Measurements from ENCODE around the gene ARMC6. TPM values are rescaled to one million over a fixed set of nuclear protein-coding genes. Genes with fewer than 3 reads are reported as not detected.

The ARMC6 gene
- total and polyA plus RNA-seq, 4 donors = 23.9 to 38.3 (median 29.9) TPM

DNA sequence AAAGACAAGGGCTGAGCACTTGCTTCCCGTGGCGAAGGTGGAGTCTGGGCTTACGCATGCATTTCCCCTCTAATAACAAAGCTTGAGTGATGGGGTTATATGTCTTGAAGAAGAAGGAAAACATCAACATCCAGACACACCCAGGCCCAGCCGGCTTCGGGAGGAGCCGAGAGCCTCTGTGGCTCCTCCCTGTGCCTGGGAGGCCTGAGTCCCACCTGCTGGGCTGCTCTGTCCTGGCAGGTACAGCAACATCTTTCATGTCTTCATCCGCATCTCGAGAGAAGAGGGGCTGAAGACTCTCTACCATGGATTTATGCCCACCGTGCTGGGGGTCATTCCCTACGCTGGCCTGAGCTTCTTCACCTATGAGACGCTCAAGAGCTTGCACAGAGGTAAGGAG, 74.3 kb downstream of the ARMC6 start:
- H3K9ac ChIP-seq (ENCODE audit: low read depth in 1 of 2, low read length in 2 of 2) = no peak overlapping the region
- no peaks in the 10 kb centered on the region for H3K9me3 ChIP-seq (ENCODE audit: control insufficient read depth in 4 of 4, low read length in 3 of 4)
- TF ChIP-seq NR2F2 (IDR thresholded peaks at IDR 0.05) = no peak
- no peak for TF ChIP-seq HNF4G (IDR thresholded peaks at IDR 0.05)
- no peak for TF ChIP-seq TAF1 (conservative IDR thresholded peaks at IDR 0.05)
- TF ChIP-seq RXRA (IDR thresholded peaks at IDR 0.05) = no peak
- TF ChIP-seq ATF3 (IDR thresholded peaks at IDR 0.05) = no peak
- TF ChIP-seq, protein P1, sequence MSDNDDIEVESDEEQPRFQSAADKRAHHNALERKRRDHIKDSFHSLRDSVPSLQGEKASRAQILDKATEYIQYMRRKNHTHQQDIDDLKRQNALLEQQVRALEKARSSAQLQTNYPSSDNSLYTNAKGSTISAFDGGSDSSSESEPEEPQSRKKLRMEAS (IDR thresholded peaks at IDR 0.05) = no peak
- TF ChIP-seq FOXA2 (IDR thresholded peaks at IDR 0.05) = no peak
- TF ChIP-seq FOXA1 (IDR thresholded peaks at IDR 0.05) = no peak
- TF ChIP-seq HNF4A (conservative IDR thresholded peaks at IDR 0.05) = no peak
- no peak for TF ChIP-seq EGR1 (IDR thresholded peaks at IDR 0.05; ENCODE audit: low read depth in 2 of 2)
- TF ChIP-seq RAD21 (IDR thresholded peaks at IDR 0.05) = no peak
- TF ChIP-seq SP1 (IDR thresholded peaks at IDR 0.05) = no peak
- TF ChIP-seq JUND (IDR thresholded peaks at IDR 0.05) = no peak
- no peak for TF ChIP-seq GABPA (IDR thresholded peaks at IDR 0.05 in 1 of 2, conservative IDR thresholded peaks at IDR 0.05 in 1 of 2)
- TF ChIP-seq, protein P2, sequence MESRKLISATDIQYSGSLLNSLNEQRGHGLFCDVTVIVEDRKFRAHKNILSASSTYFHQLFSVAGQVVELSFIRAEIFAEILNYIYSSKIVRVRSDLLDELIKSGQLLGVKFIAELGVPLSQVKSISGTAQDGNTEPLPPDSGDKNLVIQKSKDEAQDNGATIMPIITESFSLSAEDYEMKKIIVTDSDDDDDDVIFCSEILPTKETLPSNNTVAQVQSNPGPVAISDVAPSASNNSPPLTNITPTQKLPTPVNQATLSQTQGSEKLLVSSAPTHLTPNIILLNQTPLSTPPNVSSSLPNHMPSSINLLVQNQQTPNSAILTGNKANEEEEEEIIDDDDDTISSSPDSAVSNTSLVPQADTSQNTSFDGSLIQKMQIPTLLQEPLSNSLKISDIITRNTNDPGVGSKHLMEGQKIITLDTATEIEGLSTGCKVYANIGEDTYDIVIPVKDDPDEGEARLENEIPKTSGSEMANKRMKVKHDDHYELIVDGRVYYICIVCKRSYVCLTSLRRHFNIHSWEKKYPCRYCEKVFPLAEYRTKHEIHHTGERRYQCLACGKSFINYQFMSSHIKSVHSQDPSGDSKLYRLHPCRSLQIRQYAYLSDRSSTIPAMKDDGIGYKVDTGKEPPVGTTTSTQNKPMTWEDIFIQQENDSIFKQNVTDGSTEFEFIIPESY (IDR thresholded peaks at IDR 0.05) = no peak
- TF ChIP-seq REST (IDR thresholded peaks at IDR 0.05) = no peak
- TF ChIP-seq, protein P3, sequence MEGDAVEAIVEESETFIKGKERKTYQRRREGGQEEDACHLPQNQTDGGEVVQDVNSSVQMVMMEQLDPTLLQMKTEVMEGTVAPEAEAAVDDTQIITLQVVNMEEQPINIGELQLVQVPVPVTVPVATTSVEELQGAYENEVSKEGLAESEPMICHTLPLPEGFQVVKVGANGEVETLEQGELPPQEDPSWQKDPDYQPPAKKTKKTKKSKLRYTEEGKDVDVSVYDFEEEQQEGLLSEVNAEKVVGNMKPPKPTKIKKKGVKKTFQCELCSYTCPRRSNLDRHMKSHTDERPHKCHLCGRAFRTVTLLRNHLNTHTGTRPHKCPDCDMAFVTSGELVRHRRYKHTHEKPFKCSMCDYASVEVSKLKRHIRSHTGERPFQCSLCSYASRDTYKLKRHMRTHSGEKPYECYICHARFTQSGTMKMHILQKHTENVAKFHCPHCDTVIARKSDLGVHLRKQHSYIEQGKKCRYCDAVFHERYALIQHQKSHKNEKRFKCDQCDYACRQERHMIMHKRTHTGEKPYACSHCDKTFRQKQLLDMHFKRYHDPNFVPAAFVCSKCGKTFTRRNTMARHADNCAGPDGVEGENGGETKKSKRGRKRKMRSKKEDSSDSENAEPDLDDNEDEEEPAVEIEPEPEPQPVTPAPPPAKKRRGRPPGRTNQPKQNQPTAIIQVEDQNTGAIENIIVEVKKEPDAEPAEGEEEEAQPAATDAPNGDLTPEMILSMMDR (IDR thresholded peaks at IDR 0.05; ENCODE audit: low read depth, low read length, missing input control) = no peak
- TF ChIP-seq YY1 (IDR thresholded peaks at IDR 0.05) = no peak
- WGBS = 95% methylated on average over 11 of the region's 11 CpGs
- peaks cover 2 to 23% (median 16%) of the 10 kb centered on the region in 4 donors for H3K4me1 ChIP-seq (ENCODE audit: control insufficient read depth in 4 of 4, insufficient read depth in 4 of 4, low read length in 3 of 4)
- no peak for DNase-seq (ENCODE audit: low spot score)
- H3K4me3 ChIP-seq (ENCODE audit: low read depth in 1 of 3, low read length in 3 of 3) = no peak overlapping the region
- no peak overlapping the region for H3K27ac ChIP-seq (ENCODE audit: low read depth in 1 of 2, low read length in 2 of 2)
- peaks cover 3 to 10% (median 6%) of the 10 kb centered on the region in 4 donors for H3K36me3 ChIP-seq (ENCODE audit: control insufficient read depth in 4 of 4, insufficient read depth in 3 of 4, low read depth in 1 of 4, low read length in 3 of 4)
- no peaks in the 10 kb centered on the region for H3K27me3 ChIP-seq (ENCODE audit: control insufficient read depth in 4 of 4, insufficient read depth in 4 of 4, low read length in 3 of 4)

Other genes starting within 250 kb of the ARMC6 start
- under 1 TPM in 1 of 2 donors, not detected in 1; 0.17 TPM for gene COMP, start 242.3 kb upstream of the ARMC6 start, total RNA-seq
- gene COMP, start 242.3 kb upstream of the ARMC6 start, polyA plus RNA-seq = under 1 TPM in 1 of 2 donors, not detected in 1; 0.03 TPM
- gene UPF1, start 201.6 kb upstream of the ARMC6 start, total RNA-seq = 10 to 100 TPM; 45.1 to 51.0 TPM
- gene UPF1, start 201.6 kb upstream of the ARMC6 start, polyA plus RNA-seq = 10 to 100 TPM in 1 of 2 donors, 1 to 10 TPM in 1; 5.7 to 25.4 TPM
- under 1 TPM in 1 of 2 donors, not detected in 1; 0.28 TPM for gene CERS1, start 137.4 kb upstream of the ARMC6 start, total RNA-seq
- gene CERS1, start 137.4 kb upstream of the ARMC6 start, polyA plus RNA-seq = not detected
- 100 to 1,000 TPM; 103 to 141 TPM for gene COPE, start 114.2 kb upstream of the ARMC6 start, total RNA-seq
- gene COPE, start 114.2 kb upstream of the ARMC6 start, polyA plus RNA-seq = 100 to 1,000 TPM; 143 to 204 TPM
- gene DDX49, start 113.9 kb upstream of the ARMC6 start, total RNA-seq = 10 to 100 TPM; 25.6 to 32.9 TPM
- gene DDX49, start 113.9 kb upstream of the ARMC6 start, polyA plus RNA-seq = 10 to 100 TPM; 13.2 to 36.1 TPM
- gene HOMER3, start 92.4 kb upstream of the ARMC6 start, total RNA-seq = 1 to 10 TPM; 3.0 to 5.4 TPM
- 1 to 10 TPM in 1 of 2 donors, under 1 TPM in 1; 0.18 to 3.9 TPM for gene HOMER3, start 92.4 kb upstream of the ARMC6 start, polyA plus RNA-seq
- gene SUGP2, start 86 bp upstream of the ARMC6 start, total RNA-seq = 10 to 100 TPM; 18.7 to 29.0 TPM
- 10 to 100 TPM in 1 of 2 donors, 1 to 10 TPM in 1; 9.6 to 19.7 TPM for gene SUGP2, start 86 bp upstream of the ARMC6 start, polyA plus RNA-seq
- 10 to 100 TPM; 24.7 to 79.7 TPM for gene SLC25A42, start 30.4 kb downstream of the ARMC6 start, total RNA-seq
- 10 to 100 TPM; 40.7 to 89.6 TPM for gene SLC25A42, start 30.4 kb downstream of the ARMC6 start, polyA plus RNA-seq
- 10 to 100 TPM; 13.1 to 22.7 TPM for gene TMEM161A, start 104.9 kb downstream of the ARMC6 start, total RNA-seq
- gene TMEM161A, start 104.9 kb downstream of the ARMC6 start, polyA plus RNA-seq = 10 to 100 TPM; 25.3 to 27.1 TPM
- gene MEF2B, start 136.7 kb downstream of the ARMC6 start, total RNA-seq = under 1 TPM in 1 of 2 donors, not detected in 1; 0.08 TPM
- under 1 TPM; 0.30 to 0.39 TPM for gene MEF2B, start 136.7 kb downstream of the ARMC6 start, polyA plus RNA-seq
- gene BORCS8, start 158.5 kb downstream of the ARMC6 start, total RNA-seq = 1 to 10 TPM; 7.6 to 7.8 TPM
- 10 to 100 TPM; 10.9 to 13.5 TPM for gene BORCS8, start 158.5 kb downstream of the ARMC6 start, polyA plus RNA-seq
- gene RFXANK, start 158.7 kb downstream of the ARMC6 start, total RNA-seq = 10 to 100 TPM in 1 of 2 donors, 1 to 10 TPM in 1; 8.9 to 27.8 TPM
- 10 to 100 TPM; 18.1 to 19.8 TPM for gene RFXANK, start 158.7 kb downstream of the ARMC6 start, polyA plus RNA-seq
- gene NR2C2AP, start 169.8 kb downstream of the ARMC6 start, total RNA-seq = 1 to 10 TPM; 3.4 to 4.4 TPM
- gene NR2C2AP, start 169.8 kb downstream of the ARMC6 start, polyA plus RNA-seq = 1 to 10 TPM; 3.7 to 5.7 TPM
- not detected for gene NCAN, start 178.4 kb downstream of the ARMC6 start, total RNA-seq
- gene NCAN, start 178.4 kb downstream of the ARMC6 start, polyA plus RNA-seq = under 1 TPM in 1 of 2 donors, not detected in 1; 0.06 TPM
- gene TM6SF2, start 239.7 kb downstream of the ARMC6 start, total RNA-seq = 1 to 10 TPM; 1.7 to 7.1 TPM
- gene TM6SF2, start 239.7 kb downstream of the ARMC6 start, polyA plus RNA-seq = 10 to 100 TPM; 12.4 to 33.0 TPM